GM18526 (cell line): Measurements from ENCODE around the gene TMCC2.
A peak's percentile ranks its signal among the peaks of the same experiment; 100 is the strongest.

Source experiments
- POLR2A ChIP-seq: IDR thresholded peaks from 3 replicates; pipeline ENCODE4 v1.6.1; 2011; ENCODE audit not compliant: insufficient read length; ENCODE audit errors: extremely low read depth

The TMCC2 gene

GRCh38 chr1:205210756-205211168 lies 17.0 kb upstream of the TMCC2 start:
- no peak for TF ChIP-seq POLR2A

DNA sequence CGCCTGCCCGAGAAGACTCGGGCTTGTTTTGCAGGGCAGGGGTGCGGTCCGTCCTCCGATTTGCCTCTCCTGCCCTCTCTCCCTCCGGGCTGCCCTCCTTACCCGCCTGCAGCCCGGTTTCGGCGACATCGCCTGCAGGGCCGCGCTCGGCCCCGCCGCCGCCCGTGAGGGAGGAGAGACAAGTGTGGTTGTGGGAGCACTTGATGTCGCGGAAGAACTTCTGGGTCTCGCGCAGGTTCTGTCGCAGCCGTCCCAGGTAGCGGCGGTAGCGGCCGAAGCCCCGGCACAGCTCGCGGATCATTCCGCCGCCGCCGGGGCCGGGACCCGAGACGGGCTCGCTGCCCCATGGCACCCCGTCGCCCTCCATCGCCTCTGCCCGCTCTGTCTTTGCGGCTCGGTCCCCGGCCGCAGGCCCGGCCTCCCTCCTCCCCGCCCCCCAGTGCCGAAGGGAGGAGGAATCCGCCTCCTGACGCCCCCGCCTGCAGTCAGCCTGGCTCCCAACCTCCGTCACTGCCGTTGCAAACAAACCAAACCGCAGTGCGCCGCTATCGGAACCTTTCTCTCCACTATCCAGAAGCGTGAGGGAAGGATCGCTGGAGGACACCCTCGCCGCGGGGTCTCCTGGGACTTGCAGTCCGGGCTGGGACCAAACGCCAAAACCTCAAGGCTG lies 16.4 kb upstream of the TMCC2 start, which contains the start of gene DSTYK:
TSS of gene DSTYK (minus strand) at position 534 of the 670 bp plus-strand sequence. CDS start at position 367, 167 bp downstream.
- TF ChIP-seq POLR2A = peak; percentile 40

- TF ChIP-seq POLR2A = no peak
These were observed 15.8 kb upstream of the TMCC2 start for GRCh38 chr1:205211839-205212536.

GRCh38 chr1:205214756-205215155 lies 13.0 kb upstream of the TMCC2 start:
- no peak for TF ChIP-seq POLR2A

DNA sequence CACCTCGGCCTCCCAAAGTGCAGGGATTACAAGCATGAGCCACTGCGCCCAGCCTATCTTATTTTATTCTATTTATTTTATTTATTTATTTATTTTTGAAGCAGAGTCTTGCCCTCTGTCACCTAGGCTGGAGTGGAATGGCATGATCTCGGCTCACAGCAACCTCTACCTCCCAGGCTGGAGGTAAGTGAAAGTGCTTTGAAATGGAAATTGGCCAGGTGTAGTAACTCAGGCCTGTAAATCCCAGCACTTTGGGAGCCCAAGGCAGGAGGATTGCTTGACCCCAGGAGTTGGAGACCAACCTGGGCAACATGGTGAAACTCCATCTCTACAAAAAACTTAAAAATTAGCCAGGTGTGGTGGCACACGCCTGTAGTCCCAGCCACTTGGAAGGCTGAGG lies 11.2 kb upstream of the TMCC2 start:
- no peak for TF ChIP-seq POLR2A

DNA sequence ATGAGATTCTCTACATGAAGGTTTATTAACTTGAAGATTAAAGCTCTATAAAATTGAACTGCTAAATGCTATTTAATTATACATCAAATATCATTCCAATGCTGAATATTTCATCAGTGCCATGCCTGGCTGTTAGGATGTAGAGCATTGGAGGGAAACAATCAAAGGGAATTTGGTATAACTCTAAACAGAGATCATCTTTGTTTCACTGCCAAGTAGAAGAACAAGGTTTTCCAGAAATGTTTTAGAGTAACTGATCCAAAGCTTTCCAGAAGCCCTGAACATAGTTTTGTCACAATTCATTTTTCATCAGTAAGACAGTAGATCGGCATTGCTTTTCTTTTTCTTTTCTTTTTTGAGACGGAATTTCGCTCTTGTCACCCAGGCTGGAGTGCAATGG lies 10.3 kb upstream of the TMCC2 start:
- no peak for TF ChIP-seq POLR2A

GRCh38 chr1:205220421-205220820 lies 7.3 kb upstream of the TMCC2 start:
- TF ChIP-seq POLR2A = no peak

DNA sequence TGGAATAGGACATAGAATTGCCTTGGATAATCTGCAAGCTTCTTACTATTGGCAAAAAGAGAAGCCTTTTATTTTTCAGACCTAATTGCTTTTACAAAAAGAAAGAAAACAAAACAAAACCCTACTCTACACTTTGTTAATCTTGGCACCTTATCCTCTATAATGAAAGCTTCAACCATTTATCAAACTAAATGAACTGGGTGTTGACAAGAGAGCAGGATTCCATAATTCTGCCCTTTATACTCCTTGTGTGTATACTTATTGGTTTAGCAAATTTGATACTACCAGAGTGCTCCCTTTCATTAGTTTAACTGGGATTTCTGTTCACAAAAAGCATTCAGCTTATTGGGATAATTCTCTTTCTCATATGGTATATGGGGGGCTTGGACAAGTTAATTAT lies 3.0 kb upstream of the TMCC2 start:
- no peak for TF ChIP-seq POLR2A

DNA sequence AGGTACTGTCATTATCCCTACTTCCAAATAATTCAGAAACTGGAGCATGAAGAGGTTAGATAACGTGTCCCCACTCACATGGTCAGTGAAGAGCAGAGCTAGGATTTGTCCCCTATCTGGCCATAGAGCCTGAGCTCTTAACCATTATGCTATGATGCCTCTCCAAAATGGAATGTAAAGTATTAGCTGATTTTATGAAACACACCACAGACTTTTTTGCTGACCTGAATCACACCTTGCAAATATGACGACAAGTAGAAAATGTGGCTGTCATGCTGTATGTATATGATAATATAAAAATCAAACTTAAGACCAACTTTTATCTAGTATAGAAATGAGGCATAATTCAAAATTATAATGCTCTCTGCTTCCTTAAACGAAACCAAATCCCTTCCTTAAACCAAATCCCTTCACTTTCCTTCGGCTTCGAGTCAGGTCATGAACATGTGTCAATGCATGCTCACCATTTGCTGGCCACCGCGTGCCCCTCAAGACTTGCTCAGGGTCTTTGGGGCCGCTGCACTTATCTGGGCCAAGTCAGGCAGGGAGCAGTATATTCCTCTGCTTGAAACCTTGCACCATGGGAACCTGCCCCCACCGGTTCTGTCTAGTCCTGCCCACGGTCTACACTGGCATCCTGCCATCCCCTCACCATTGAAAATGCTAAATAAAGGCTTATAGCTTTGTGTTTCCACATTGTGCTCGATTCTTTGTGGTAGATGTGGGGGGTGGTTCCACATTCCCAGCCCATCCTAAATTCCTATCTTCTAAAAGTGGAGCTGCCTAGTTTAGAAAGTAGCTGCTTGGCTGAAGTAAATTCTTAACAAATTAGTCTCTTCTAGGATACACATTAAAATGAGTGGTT lies 1.6 kb upstream of the TMCC2 start:
- TF ChIP-seq POLR2A = no peak

DNA sequence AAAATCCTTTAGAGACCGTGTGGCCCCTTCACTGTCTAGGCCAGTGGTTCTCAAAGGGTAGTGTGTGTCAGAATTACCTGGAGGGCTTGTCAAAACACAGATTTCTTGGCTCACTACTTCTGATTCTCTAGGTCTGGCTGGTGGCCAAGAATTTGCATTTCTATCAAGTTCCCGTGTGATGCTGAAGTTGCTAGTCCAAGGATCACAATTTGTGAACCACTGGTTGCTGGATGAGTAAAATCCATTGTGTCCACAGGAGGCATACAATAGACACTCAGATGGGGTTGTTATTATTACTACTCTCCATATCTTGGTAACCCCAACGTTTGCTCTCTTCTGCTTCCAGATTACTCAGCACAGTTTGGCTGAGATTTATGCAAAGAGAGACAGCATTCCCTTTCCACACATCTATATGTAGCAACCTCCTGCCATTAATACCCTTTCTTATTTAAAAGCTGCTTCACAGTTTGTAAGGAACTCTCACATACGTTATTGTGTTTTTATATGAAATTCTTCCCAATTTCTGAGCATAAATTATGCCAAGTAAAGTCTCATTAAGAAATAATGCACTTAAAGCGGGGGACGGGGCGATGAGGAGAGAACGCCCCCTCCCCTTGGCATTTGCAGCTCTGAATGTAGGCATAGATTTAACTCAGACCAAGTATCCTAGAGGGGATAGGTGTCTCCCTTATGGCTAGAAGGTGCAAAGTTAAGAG lies 720 bp upstream of the TMCC2 start:
- no peak for TF ChIP-seq POLR2A

DNA sequence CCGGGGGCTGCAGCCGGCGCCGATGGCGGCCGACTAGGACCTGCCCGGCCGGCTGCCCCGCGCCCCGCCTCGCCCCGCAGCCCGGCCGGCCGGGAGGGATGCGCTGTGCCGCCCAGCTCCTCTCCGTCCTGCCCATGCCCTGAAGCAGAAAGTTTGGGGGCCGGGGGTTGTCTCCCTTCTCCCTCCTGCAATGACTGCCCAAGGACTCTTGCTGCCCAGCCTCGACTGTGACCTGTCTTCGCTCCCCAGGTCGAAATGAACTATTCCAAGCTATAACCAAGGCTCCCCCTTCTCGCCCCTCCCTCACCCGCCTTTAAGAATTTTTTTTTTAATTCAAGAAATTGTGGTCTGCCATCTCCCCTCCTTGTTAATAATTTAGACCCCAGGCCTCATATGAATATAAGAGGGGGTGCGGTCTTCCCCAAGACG lies 361 bp downstream of the TMCC2 start:
- TF ChIP-seq POLR2A = no peak

DNA sequence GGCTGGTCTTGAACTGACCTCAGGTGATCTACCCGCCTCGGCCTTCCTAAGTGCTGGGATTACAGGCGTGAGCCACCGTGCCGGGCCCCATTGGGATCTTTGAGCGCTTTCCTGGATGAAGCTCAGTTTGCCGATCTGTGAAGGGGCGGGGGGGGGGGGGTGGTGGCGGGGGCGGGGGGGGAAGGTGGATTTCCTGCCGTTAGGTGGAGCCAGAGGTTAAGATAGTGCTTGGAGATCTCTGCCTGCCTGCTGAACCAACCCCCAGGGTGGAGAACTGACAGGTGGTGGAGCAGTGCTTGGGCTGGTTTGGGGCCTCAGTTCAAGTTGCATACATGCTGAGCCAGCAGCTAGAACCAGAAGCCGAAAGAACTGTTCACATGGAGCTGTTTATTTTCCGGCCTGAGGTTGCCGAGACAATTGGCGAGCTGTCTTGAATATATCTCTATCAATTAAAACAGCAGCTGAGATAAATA lies 1.7 kb downstream of the TMCC2 start:
- TF ChIP-seq POLR2A = no peak

DNA sequence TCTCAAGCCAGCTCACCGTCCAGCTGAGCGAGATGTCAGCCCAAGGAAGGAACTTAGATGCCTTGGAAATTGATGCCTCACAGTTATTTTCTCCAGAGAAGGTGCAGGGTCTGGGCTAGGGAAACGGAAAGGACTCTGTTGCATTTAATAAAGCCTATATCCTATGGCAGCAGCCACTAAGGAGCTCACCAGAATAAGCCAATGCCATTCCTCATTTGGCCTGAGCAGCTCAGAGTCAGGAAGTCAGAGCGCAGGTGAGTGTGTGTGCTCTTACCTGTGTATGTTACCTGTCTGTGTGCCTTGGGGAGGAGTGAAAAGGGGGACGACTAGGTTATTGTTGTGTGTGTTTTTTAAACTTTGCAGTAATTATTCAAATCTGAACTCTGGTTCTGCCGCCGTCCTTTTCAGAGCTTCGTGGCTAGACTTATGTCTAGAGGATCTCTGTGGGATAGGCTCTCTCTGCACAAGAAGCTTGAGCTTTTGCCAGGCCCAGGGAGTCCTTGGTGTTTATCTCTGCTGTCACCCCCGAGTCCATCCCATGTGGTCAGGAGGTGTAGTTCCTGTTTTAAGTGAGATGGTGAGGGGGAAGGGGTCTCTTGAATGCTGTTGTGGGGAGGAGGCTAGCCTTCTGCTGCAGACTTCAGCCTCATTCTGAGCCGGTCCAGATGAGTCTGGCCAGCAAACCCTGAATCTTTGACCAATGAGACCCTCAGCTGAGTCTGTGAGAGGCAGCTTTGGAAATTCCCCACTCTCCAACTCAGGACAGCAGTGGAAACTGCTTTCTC lies 2.4 kb downstream of the TMCC2 start:
- no peak for TF ChIP-seq POLR2A

GRCh38 chr1:205230982-205231381 lies 3.2 kb downstream of the TMCC2 start:
- TF ChIP-seq POLR2A = no peak
